Non-pigmented ciliary epithelial cell (primary cell): ENCODE results near the gene GSTA1.
"Not testable (repeated sequence)": the region's sequence is repeated elsewhere in the genome, so short reads cannot be mapped to it uniquely, and the experiment has no call there.

ENCODE experiments used
- DNase-seq: peaks from one replicate; pipeline ENCODE4 v3.0.0-alpha.2; 2010; ENCODE audit warnings: low read depth

Gene GSTA1

DNA sequence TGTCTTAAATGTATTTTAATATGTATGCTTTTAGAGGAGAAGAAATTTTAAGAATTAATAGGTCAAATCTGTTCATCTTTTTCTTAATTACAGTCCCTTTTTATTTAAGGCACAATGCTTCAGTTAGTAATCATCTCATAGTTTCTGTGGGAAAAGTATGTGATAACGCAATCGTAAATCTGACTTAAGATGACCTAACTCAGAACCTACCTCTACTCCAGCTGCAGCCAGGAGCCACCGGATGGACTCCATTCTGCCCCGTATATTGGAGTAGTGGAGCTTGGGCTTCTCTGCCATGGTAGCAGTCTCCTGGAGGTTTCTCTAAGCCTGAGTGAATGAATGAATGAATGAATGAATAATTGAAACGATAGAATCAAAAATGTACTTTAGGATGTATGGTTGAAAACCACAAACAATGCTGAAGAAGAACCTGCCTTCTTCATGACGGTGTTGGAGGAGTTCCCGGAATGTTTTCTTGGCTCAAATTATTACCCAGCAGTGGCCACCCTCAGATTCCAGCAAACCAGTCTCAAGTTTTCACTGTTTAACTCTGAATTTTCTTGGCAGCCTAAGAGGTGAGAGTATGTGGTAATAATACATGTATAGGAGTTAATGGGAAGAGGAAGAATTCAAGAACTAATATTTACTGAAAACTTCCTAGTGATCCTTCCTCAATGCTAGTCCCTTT is 45.8 kb downstream of the GSTA1 start:
- not testable (repeated sequence) for DNase-seq

DNA sequence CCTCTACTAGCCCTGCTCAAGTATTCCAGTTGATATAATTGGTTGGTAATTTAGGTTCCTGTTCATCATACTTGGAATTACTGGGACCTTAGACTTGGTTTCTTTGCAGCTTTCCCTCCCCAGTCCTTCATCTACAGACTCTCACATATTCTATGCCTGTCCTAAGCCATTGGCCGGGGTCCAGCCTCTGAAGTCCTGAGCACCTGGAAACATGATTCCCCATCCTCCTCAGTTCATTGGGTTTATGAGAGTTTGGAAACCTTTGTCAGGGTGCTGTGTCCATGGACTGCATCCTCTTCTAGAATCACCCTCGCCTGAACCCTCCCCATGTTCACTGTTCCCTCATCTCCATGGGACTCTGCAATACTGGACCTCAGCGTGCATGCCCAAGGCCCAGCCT is 49.2 kb downstream of the GSTA1 start:
- no peak for DNase-seq

DNA sequence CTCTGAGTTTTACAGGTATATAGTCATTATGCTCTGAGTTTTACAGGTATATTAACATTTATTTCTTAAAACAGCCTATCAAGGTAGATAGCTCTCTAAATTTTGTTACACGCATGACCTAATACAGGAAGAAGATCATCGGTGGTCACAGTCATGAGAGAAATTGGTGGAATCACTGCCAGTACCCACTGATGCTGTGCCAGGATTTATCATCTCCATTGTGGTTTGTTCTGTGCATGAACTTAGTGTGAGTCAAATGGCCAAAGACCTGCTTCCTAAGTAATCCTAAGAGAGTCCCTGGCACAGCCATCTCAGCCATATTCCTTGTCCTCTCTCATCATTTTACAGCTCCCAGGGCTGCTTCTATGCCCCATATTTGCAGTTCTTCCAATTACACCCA is 50.5 kb downstream of the GSTA1 start:
- not testable (repeated sequence) for DNase-seq

DNA sequence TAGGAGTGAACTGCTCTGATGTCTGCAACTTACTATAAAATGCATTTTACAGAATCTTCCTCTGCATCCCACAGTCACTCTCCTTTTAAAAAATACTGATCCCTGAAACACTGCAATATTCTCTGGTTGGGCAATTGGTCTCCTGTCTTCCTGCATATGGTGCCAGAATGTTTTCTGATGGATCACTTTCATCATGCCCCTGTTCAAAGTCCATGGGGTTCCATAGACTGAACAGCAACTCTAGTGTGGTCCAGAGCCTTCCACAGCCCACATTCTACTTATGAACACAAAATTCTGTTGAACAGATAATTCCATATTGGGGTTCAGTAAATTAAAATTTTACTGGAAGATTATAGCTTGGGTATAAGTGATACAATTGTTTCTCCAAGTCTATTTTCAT is 51.3 kb downstream of the GSTA1 start:
- DNase-seq: no peak

DNA sequence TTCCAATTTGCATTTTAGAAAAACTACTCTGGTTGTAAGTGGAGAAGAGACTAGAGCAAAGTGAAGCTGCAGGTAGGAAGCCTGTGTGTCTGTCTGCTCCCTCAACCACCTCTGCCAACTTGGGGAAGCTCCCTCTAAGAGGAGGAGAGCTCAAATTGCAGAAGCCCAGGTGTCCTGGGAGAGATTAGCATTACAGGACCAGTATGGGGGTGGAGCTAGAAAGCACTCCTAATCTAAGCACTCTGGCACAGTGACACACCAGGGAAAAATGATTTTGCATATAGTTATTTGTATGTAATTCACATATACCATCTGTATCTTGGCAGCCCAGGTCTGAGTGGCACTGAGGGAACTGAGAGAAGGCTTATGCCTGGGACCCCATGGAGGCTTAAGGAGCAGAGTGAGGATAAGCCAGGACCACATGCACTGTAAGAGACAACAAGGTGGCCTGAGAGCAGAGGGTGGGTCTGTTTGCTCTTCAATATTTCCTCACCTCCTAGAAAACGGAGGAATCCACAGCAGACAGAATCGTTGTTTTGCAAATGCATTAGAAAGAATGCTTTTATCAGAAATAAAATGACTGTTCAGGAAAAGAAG is 54.0 kb downstream of the GSTA1 start:
- no peak for DNase-seq

DNA sequence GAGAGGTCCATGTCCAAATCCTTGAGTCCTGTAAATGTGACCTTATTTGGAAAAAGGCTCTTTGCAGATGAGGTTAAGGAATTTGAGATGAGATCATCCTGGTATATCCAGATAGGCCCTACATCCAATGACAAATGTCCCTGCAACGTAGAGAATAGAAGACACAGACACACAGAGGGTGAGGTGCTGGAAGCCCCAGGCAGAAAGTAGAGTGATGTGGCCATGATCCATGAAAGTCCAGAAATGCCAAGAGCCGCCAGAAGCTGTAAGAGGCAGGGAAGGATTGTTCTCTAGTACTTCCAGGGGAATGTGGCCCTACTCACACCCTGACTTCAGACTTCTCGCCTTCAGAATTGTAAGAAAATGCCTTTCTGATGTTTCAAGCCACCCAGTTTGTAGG is 56.3 kb downstream of the GSTA1 start:
- DNase-seq: not testable (repeated sequence)

DNA sequence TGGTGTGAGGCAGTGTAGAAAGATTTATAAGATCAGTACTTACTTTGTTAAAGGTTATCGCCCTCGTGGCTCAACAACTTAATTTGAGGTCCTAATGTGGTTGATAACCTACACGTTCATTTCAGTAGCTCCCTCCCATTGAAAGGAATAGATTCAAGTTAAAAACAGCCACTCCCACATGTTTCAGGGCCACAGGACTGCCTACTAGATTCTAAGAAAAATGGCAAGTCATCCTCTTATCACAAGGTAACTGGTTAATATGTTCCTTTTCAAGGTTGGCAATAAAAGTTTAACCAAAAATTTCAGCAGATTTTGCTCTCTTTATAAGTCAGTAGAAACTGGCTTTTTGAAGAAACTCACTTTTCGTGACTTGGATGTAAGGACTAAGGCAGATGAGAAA is 57.4 kb downstream of the GSTA1 start:
- no peak for DNase-seq

DNA sequence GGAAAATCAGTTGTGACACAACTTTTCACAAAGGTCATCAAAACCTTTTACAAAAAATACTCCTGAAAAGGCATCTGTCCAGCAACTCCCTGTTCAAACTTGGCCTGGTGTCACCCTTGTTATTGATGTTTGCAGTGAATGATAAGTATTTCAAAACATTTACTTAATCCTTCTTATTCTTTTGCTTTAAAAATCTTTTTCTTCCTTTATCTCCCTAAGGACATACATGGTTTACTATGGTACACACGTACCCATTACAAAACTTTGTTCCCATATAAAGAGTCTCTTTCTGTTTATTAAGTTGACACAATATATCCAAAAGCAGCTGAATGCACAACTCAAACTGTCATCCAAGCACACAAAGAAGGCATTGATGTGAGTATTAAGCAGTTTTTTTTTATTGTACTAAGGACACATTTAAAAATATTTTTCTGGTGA is 57.8 kb downstream of the GSTA1 start:
- no peak for DNase-seq

DNA sequence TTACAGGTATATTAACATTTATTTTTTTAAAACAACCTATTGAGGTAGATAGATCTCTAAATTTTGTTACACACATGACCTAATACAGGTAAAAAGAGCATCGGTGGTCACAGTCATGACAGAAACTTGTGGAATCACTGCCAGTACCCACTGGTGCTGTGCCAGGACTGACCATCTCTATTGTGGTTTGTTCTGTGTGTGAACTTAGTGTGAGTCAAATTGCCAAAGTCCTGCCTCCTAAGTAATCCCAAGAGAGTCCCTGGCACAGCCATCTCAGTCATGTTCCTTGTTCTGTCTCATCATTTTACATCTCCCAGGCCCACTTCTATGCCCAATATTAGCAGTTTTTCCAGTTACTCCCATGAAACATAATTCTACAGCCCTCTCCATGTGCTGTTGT is 61.7 kb downstream of the GSTA1 start:
- no peak for DNase-seq
